DND-41 (cell line): ENCODE data around the gene BICDL1.

Experiments
- CTCF ChIP-seq: IDR thresholded peaks from 2 replicates; pipeline ENCODE4 v1.5.1; 2012; ENCODE audit warnings: borderline replicate concordance, low read length, moderate library complexity, mild to moderate bottlenecking; ENCODE audit not compliant: poor library complexity, severe bottlenecking; ENCODE audit errors: extremely low read depth
- EZH2 ChIP-seq: IDR thresholded peaks from 3 replicates; pipeline ENCODE4 v1.6.1; 2012; ENCODE audit warnings: borderline replicate concordance, low read depth, mild to moderate bottlenecking, moderate library complexity, low read length, inconsistent platforms; ENCODE audit not compliant: severe bottlenecking

GRCh38 chr12:120077260-120077659 lies 88.2 kb downstream of the BICDL1 start:
- TF ChIP-seq EZH2 (no peak), CTCF (no peak)
